GM19193 (cell line): ENCODE results near the gene MESD.

Source experiments
- POLR2A ChIP-seq: IDR thresholded peaks from 4 replicates; pipeline ENCODE4 v1.6.1; 2011; ENCODE audit not compliant: insufficient read depth, insufficient read length; ENCODE audit errors: extremely low read depth

Gene MESD

GRCh38 chr15:81023483-81024264 is 34.1 kb upstream of the MESD start:
- no peak for TF ChIP-seq POLR2A

- no peak for TF ChIP-seq POLR2A
Observed at GRCh38 chr15:81021321-81021720, 31.7 kb upstream of the MESD start.

- TF ChIP-seq POLR2A: no peak
Observed at GRCh38 chr15:81018197-81018596, 28.6 kb upstream of the MESD start.

- TF ChIP-seq POLR2A: no peak
Observed at GRCh38 chr15:81016489-81017068, 27.0 kb upstream of the MESD start.

- TF ChIP-seq POLR2A: no peak
Observed at GRCh38 chr15:81015621-81016488, 26.2 kb upstream of the MESD start.

GRCh38 chr15:81014446-81015093 is 25.0 kb upstream of the MESD start:
- TF ChIP-seq POLR2A: no peak

- TF ChIP-seq POLR2A: no peak
Observed at GRCh38 chr15:81013396-81013929, 23.8 kb upstream of the MESD start.

- TF ChIP-seq POLR2A: no peak
Observed at GRCh38 chr15:81012588-81012987, 23.0 kb upstream of the MESD start.

GRCh38 chr15:81011593-81011992 is 22.0 kb upstream of the MESD start:
- TF ChIP-seq POLR2A: no peak

- TF ChIP-seq POLR2A: no peak
Observed at GRCh38 chr15:81010086-81010485, 20.5 kb upstream of the MESD start.

- TF ChIP-seq POLR2A: no peak
Observed at GRCh38 chr15:81008312-81008711, 18.7 kb upstream of the MESD start.

- TF ChIP-seq POLR2A: no peak
Observed at GRCh38 chr15:81007428-81008064, 17.9 kb upstream of the MESD start.

GRCh38 chr15:81006124-81006523 is 16.5 kb upstream of the MESD start:
- TF ChIP-seq POLR2A: no peak

- no peak for TF ChIP-seq POLR2A
Observed at GRCh38 chr15:81003097-81003350, 13.4 kb upstream of the MESD start.
